SK-N-MC (cell line): Measurements from ENCODE around the gene PIH1D2.

Experiments
- EZH2 ChIP-seq: fragments of 200-600 bp; sonication (generic); IDR thresholded peaks from one replicate; pipeline ENCODE4 v1.6.1; 2017; ENCODE audit warnings: antibody characterized with exemption
- FOXP2 ChIP-seq: optimal IDR thresholded peaks from 2 replicates; pipeline ENCODE3; 2011; ENCODE audit warnings: mild to moderate bottlenecking, moderate library complexity; ENCODE audit not compliant: insufficient read depth; ENCODE audit errors: extremely low read length, control extremely low read depth
- POLR2AphosphoS5 ChIP-seq: IDR thresholded peaks from 2 replicates; pipeline ENCODE4 v1.6.1; 2012; ENCODE audit warnings: mild to moderate bottlenecking, low read depth, low read length, borderline replicate concordance

DNA sequence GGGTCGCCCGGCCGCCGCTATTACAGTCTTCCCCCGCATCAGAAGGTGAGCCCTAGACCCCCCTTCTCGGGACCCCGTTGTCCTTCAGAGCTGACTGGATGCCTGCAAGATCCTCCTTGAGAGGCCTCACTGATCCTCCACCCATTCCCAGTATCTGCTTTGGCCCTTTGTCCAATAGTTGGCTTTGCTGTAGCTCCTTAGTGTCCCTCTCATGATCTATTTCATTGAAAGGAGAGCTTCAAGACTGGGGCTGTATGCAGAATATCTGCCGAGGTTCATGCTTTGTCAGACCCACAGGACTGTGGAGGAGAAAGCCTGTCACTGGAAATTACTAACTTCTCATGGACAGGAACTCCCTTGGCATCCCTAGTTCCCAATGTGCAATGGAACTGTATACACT lies 48.1 kb downstream of the PIH1D2 start:
- TF ChIP-seq EZH2, result no peak
- no peak for TF ChIP-seq POLR2AphosphoS5
- TF ChIP-seq FOXP2, result no peak
